ENCODE data around the gene CRIM1.

DNA sequence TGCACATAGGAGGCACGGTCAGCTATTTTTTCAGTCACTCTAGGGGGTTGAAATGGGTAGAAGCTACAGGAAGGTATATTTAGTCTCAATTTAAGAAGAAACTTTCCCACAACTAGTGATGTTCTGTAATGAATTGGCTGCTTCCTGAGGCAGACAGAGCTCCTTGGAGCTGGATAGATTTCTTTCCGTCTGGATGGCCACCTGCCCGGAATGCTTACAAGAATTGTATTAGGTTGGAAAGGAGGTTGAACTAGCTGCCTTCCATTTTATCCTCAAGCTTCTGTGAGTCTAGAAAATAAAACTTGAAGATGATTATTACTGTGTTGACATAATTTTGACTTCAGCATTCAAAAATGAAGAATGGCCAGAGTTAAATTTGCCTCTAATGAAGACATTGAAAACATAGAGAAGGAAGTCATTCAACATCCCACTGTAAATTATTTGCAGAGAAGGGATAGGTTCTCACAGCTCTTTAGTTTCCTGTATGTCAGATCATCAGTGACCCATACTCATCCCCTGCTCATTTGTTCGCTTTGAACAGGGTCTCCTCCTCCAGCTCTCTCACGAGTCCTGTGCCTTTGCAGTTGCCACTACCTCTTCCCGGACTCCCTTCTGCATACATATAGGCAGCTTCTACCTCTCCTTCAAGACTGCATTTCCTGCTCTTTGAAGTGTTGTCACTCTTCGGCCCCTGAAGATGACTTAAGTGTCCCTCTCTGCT is 88.8 kb downstream of the CRIM1 start:
- TF ChIP-seq, protein P1, sequence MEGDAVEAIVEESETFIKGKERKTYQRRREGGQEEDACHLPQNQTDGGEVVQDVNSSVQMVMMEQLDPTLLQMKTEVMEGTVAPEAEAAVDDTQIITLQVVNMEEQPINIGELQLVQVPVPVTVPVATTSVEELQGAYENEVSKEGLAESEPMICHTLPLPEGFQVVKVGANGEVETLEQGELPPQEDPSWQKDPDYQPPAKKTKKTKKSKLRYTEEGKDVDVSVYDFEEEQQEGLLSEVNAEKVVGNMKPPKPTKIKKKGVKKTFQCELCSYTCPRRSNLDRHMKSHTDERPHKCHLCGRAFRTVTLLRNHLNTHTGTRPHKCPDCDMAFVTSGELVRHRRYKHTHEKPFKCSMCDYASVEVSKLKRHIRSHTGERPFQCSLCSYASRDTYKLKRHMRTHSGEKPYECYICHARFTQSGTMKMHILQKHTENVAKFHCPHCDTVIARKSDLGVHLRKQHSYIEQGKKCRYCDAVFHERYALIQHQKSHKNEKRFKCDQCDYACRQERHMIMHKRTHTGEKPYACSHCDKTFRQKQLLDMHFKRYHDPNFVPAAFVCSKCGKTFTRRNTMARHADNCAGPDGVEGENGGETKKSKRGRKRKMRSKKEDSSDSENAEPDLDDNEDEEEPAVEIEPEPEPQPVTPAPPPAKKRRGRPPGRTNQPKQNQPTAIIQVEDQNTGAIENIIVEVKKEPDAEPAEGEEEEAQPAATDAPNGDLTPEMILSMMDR (IDR thresholded peaks at IDR 0.05), result no peak
- no peak for TF ChIP-seq POLR2A (IDR thresholded peaks at IDR 0.05; ENCODE audit: low read length)
- no peak for TF ChIP-seq MAFK (IDR thresholded peaks at IDR 0.05; ENCODE audit: partially characterized antibody)
- no peak for TF ChIP-seq CBX2 (IDR thresholded peaks at IDR 0.05; ENCODE audit: borderline replicate concordance, low read depth)
- no peak for TF ChIP-seq RNF2 (IDR thresholded peaks at IDR 0.05; ENCODE audit: borderline replicate concordance, low read depth)
- TF ChIP-seq EP300 (IDR thresholded peaks at IDR 0.05), result no peak
- TF ChIP-seq, protein P2, sequence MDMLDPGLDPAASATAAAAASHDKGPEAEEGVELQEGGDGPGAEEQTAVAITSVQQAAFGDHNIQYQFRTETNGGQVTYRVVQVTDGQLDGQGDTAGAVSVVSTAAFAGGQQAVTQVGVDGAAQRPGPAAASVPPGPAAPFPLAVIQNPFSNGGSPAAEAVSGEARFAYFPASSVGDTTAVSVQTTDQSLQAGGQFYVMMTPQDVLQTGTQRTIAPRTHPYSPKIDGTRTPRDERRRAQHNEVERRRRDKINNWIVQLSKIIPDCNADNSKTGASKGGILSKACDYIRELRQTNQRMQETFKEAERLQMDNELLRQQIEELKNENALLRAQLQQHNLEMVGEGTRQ (IDR thresholded peaks at IDR 0.05), result no peak
- TF ChIP-seq, protein P3, sequence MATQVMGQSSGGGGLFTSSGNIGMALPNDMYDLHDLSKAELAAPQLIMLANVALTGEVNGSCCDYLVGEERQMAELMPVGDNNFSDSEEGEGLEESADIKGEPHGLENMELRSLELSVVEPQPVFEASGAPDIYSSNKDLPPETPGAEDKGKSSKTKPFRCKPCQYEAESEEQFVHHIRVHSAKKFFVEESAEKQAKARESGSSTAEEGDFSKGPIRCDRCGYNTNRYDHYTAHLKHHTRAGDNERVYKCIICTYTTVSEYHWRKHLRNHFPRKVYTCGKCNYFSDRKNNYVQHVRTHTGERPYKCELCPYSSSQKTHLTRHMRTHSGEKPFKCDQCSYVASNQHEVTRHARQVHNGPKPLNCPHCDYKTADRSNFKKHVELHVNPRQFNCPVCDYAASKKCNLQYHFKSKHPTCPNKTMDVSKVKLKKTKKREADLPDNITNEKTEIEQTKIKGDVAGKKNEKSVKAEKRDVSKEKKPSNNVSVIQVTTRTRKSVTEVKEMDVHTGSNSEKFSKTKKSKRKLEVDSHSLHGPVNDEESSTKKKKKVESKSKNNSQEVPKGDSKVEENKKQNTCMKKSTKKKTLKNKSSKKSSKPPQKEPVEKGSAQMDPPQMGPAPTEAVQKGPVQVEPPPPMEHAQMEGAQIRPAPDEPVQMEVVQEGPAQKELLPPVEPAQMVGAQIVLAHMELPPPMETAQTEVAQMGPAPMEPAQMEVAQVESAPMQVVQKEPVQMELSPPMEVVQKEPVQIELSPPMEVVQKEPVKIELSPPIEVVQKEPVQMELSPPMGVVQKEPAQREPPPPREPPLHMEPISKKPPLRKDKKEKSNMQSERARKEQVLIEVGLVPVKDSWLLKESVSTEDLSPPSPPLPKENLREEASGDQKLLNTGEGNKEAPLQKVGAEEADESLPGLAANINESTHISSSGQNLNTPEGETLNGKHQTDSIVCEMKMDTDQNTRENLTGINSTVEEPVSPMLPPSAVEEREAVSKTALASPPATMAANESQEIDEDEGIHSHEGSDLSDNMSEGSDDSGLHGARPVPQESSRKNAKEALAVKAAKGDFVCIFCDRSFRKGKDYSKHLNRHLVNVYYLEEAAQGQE (IDR thresholded peaks at IDR 0.05), result no peak
- no peak for TF ChIP-seq BHLHE40 (IDR thresholded peaks at IDR 0.05; ENCODE audit: low read depth, low read length)
- no peak for TF ChIP-seq HDAC2 (IDR thresholded peaks at IDR 0.05)
- no peak for TF ChIP-seq RAD21 (conservative IDR thresholded peaks at IDR 0.05 in 1 of 2, IDR thresholded peaks at IDR 0.05 in 1 of 2)
- TF ChIP-seq RFX5 (IDR thresholded peaks at IDR 0.05), result no peak
- TF ChIP-seq, protein P4, sequence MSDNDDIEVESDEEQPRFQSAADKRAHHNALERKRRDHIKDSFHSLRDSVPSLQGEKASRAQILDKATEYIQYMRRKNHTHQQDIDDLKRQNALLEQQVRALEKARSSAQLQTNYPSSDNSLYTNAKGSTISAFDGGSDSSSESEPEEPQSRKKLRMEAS (IDR thresholded peaks at IDR 0.05), result no peak
- TF ChIP-seq, protein P5, sequence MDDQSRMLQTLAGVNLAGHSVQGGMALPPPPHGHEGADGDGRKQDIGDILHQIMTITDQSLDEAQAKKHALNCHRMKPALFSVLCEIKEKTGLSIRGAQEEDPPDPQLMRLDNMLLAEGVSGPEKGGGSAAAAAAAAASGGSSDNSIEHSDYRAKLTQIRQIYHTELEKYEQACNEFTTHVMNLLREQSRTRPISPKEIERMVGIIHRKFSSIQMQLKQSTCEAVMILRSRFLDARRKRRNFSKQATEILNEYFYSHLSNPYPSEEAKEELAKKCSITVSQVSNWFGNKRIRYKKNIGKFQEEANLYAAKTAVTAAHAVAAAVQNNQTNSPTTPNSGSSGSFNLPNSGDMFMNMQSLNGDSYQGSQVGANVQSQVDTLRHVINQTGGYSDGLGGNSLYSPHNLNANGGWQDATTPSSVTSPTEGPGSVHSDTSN (IDR thresholded peaks at IDR 0.05), result no peak
